Measurements from ENCODE around the gene KRTAP10-3.

Gene KRTAP10-3

GRCh38 chr21:44547656-44548331 lies 10.8 kb downstream of the KRTAP10-3 start:
- no peak for DNase-seq (ENCODE audit: low read depth)

GRCh38 chr21:44544566-44544965 lies 14.0 kb downstream of the KRTAP10-3 start:
- no peak for DNase-seq (ENCODE audit: low read depth)

- DNase-seq (ENCODE audit: low read depth), result no peak
These were observed 15.9 kb downstream of the KRTAP10-3 start for GRCh38 chr21:44542716-44543115.

DNA sequence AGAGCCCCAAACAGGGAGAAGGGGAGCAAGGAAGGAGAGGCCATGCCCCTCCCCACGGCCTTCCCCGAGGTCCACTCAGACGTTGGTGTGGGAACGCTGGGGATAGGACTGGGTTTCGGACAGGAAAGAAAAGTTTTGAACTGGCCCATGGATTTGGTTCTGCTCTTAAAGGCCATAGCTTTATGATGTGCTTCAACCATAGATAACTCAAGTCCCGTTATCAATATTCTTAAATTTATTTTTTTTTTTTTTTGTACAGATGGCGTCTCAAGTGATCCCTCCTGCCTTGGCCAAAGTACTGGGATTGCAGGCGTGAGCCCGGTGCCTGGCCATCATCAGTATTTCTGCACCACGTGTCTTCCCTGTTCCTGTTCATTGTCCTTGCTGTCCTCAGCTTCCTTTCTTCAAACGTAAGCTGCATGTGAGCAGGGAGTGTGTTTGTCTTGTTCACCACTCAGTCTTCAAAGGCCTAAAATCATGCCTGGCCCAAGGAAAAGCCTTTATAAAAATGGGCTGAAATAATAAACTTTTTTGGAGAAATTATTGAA lies 17.8 kb downstream of the KRTAP10-3 start:
- DNase-seq (ENCODE audit: low read depth), result no peak

DNA sequence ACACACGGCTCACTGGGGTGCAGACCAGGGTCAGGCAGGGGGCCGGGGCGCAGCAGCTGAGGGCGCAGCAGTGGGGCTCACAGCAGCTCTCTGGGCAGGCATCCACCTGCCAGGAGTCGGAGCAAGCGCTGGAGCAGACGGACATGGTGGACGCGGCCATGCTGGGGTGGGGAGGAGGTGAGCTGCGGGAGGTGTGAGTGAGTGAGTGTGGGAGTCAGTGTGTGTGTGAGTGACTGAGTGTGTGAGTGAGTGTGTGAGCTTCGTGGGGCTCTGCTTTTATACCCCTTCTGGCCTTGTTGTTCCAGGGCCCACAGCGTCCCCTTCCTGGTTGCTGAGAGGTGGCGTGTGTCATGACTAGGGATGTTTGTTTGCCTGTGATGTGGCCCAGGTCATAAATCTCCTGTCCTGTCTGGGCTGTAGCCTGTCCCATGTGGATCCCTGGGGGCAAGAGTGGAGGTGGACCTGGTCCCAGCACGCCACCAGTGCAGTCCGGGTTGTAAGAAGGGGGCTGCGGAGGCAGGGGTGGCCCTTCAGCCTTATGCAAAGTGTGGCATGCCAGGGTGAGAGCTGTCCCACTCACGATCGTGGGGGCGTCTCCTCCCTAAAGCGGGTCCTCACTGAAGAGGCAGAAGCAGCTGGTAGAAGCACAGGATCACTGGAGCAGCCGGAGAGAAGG lies 18.5 kb downstream of the KRTAP10-3 start, which contains the start of gene KRTAP10-1:
TSS of gene KRTAP10-1 (minus strand) at position 205 of the 676 bp plus-strand sequence. CDS start at position 160, 45 bp downstream.
- no peak for DNase-seq (ENCODE audit: low read depth)

GRCh38 chr21:44539046-44539445 lies 19.5 kb downstream of the KRTAP10-3 start:
- DNase-seq (ENCODE audit: low read depth), result no peak

- no peak for DNase-seq (ENCODE audit: low read depth)
These were observed 20.4 kb downstream of the KRTAP10-3 start for GRCh38 chr21:44537930-44538911.

DNA sequence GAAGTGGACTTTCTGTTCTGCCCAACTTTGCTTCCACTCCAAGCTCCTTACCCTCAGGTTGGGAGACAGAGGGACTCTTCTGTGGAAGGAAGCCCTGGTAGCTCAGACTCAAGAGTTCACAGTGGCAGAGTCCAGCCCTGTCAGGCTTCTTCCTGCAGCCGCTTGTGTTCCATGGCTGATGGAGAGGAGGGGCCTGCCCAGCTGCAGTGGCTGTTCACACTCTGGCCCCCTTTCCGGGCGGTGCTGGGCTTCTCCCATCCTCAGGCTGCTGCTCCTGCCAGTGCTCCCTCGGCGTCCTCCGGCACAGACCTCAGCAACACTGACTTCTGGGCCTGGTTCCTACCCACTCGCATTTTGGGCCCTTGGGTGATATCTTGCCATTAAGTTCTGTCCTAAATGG lies 22.6 kb downstream of the KRTAP10-3 start:
- no peak for DNase-seq (ENCODE audit: low read depth)

DNA sequence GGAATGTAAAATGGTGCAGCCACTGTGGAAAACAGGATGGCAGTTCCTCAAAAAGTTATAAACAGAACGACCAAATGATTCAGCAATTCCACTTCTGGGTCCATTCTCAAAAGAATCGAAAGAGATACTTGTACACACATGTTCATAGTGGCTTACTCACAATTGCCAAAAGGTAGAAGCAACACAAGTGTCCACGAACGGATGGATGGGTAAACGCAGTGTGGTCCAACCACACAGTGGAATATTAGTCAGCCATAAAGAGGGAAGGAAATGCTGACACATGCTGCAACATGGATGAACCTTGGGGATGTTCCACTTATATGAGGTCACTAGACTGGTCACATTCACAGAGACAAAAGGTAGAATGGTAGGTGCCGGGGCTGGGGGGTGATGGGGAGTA lies 23.9 kb downstream of the KRTAP10-3 start:
- DNase-seq (ENCODE audit: low read depth), result no peak

DNA sequence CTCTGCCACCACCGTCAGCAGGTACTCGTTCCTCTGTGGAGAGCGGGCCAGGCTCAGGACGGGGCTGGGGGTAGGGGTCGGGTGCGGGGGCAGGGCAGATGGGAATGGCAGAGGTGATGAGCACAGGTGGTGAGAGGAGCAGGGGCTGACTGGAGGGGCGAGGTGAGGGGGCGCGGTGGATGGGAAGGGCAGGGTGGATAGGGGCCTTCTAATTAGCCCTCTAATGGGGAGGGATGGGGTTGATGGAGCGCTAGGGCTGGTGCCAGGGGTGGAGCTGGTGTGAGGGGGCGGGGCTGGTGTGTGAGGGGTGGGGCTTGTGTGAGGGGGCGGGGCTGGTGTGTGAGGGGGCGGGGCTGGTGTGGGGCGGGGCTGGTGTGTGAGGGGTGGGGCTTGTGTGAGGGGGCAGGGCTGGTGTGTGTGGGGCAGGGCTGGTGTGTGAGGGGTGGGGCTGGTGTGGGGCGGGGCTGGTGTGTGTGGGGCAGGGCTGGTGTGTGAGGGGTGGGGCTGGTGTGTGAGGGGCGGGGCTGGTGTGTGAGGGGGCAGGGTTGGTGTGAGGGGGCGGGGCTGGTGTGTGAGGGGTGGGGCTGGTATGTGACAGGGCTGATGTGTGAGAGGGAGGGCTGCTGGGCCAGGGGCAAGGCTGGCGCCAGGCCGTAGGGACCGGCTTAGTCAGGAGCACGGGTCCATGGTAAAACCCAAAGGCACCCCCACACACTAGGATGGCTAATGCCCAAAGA lies 24.5 kb downstream of the KRTAP10-3 start:
- no peak for DNase-seq (ENCODE audit: low read depth)

GRCh38 chr21:44533121-44533890 lies 25.3 kb downstream of the KRTAP10-3 start:
- DNase-seq (ENCODE audit: low read depth), result no peak

- DNase-seq (ENCODE audit: low read depth), result no peak
These were observed 25.9 kb downstream of the KRTAP10-3 start for GRCh38 chr21:44532712-44533111.

- no peak for DNase-seq (ENCODE audit: low read depth)
These were observed 26.7 kb downstream of the KRTAP10-3 start for GRCh38 chr21:44531606-44532564.

DNA sequence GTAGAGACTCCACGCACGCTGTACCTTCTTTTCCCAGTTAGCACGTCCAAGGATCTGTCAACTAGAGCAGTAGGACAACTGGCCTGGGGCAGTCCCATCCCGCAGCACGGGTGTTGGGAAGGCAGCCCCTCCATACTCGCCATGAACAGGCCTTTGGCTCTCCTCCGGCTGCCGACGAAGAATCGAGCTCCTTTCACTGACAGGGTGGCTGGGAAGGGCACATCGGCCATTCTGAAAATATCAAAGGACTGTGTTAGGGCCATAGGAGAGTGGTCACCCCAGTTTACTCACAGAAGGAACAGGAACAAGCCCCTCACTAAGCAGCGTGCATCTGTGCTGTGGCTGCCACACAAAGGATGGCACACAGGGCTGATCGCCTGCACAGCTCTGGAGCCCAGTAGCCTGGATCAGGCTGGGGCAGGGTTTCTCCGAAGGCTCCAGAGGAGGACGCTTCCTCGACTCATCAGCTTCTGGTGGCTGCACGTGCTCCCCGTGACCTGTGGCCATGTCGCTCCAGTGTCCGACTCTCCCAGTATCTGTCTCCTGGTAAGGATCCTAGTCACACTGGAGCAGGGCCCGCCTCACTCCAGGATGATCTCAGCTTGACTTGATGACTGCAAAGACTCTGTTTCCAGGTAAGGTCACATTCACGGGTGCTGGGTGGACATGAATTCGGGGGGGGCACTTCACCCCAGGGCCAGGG lies 27.5 kb downstream of the KRTAP10-3 start:
- no peak for DNase-seq (ENCODE audit: low read depth)

DNA sequence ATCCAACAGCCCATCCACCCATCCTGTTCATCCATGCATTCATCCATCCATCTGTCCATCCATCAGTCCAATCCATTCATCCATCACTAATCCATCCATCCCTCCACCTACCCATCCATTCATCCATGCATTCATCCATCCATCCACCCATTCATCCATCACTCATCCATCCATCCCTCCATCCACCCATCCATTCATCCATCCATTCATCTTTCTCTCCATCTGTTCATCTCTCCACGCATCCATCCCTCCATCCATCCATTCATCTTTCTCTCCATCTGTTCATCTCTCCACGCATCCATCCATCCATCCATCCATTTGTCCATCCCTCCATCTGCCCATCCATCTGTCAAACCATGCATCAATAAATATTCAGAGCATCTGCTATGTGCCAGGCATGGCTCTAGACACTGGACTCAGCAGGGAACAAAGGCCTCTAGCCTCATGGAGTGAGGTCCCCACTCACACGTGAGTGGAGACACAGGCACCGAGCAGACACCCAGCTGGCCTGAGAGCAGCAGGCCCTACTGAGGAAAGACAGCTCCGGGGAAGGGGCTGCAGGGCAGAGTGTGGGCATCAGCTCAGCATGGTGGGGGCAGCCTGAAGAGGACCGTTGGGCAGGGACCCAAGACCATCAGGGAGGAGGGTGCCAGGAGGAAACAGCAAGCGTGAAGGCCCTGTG lies 28.2 kb downstream of the KRTAP10-3 start:
- DNase-seq (ENCODE audit: low read depth), result no peak

DNA sequence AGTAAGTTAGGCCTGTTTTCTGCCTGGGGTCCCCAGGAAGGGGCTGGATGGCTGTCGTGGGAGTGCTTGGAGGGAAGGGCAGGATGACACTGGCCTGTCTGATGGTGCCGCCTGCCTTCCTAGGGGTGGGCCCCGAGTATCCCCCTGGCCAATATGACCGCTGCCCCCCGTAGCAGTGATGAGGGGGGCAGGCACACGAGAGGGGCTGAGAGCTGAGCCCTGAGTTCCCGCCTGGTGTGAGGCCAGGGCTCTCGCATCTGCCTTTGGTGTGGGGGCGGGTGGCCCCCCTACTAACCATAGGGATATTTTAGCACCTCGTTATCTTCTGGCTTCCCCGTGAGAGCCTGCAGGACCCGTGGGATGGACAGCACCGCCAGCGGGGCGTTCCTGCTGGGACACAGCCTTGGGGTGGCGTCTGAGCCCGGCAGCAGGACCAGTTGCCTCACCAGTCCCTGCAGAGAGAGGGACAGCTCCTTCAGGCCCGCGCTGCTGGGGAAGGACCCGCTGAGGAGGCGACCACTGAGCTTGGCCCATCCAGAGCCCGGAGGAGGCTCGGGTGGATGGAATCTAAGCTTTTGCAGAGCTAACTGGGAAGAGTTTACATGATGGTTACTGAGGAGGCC lies 29.0 kb downstream of the KRTAP10-3 start:
- no peak for DNase-seq (ENCODE audit: low read depth)

- no peak for DNase-seq (ENCODE audit: low read depth)
These were observed 29.6 kb downstream of the KRTAP10-3 start for GRCh38 chr21:44529011-44529421.

DNA sequence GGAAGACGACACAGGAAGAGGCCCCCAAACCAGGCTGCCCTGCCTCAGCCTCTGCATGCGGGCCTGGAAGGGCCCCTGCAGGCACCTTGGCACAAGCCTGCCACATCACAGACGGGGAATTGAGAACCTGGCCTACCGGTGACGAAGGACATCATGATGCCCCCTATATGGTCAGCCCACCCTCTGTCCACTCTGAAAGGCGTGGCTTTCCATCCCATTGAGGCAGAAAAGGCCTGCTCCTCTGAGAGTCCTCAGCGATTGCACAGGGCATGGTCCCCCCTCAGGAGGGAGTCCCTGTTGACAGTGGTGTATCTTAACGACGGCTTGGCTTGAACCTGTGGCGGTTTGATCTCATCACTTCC lies 30.0 kb downstream of the KRTAP10-3 start:
- no peak for DNase-seq (ENCODE audit: low read depth)
